Epithelial cell of prostate (primary cell): ENCODE data around the gene CCDC112.
"Not testable (repeated sequence)": the region's sequence is repeated elsewhere in the genome, so short reads cannot be mapped to it uniquely, and the experiment has no call there.

ENCODE experiments used
- DNase-seq: peaks from one replicate; pipeline ENCODE4 v3.0.0-alpha.2; 2011; ENCODE audit warnings: low read depth, low spot score
- H3K27ac ChIP-seq: fragments of 450-650 bp; 2 replicates; pipeline ENCODE4 v1.5.1; 2017; ENCODE audit warnings: mild to moderate bottlenecking

The CCDC112 gene

DNA sequence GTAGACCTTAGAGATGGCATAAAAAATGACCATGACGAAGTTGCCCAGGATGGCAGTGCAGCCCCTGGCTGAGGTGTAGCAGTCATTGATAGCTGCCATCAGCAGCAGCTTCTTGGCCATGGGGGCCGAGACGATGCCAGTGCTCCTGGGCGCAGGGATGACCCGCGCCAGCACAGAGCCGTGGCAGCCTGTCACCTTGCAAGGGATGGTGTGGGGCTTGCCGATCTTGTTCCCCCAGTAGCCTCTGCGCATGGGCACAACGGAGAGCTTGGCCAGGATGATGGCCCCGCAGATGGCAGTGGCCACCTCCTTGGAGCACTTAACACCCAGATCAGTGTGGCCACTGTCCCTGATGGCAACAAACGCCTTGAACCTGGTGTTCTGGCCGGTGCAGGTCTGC is 31.7 kb downstream of the CCDC112 start:
- no peak for DNase-seq
- no peak overlapping the region for H3K27ac ChIP-seq

DNA sequence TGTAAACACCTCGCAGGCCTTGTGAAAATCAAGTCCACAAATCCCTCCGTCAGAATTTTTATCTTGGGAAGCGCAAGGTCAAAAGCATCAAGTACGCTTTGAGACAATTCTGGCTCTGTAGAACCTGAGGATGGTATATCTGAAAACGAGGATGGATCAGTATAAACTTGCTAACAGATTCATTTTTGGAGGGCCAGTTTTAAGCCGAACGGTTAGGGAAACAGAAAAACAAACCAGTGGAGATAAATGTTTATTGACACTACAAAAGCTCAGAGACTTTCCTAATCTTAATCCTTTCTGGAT is 33.4 kb downstream of the CCDC112 start:
- DNase-seq = no peak
- H3K27ac ChIP-seq = peak overlapping the region; percentile 89

DNA sequence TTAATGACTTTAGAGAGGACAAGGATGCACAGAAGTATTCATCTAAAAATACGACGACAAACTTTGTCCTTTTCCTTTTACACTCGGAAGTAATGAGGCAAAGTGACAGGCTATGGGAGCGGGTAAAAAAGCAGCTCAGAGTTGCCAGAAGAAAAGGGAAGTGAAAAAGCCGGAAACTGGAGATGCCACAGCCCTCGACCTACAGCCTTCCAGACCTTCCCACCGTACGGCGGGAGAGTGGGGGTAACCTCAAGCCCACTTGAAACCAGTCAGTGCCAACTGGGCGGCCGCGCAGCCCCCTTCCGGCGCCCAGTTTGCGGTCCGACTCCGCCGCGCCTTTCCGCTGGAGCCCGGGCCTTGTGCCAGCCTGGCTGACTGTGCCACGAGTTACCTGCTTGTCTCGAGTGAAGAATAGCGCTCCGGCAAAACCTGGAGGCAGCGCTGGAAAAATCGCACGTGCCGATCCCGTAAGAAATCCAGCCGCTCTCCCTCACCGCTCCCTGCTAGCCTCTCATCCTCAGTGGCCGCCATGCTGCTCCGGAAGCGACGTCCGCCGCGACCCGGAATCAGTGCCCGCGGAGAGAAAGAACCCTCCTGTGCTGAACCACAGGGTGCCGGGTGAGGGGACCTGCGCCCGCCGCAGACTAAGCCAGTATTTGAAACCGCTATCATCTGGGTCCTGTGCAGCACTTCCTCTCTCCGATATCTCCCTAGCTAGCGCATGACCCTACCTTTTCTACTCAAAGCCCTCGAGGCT is 34.0 kb downstream of the CCDC112 start, which contains the start of gene PGGT1B:
Gene PGGT1B, minus strand, starts transcription at position 557 of the 757 bp plus-strand sequence. Its CDS starts 26 bp downstream, at position 531.
- peak within 1 kb of the TSS; percentile 89 for H3K27ac ChIP-seq
- no peak for DNase-seq

DNA sequence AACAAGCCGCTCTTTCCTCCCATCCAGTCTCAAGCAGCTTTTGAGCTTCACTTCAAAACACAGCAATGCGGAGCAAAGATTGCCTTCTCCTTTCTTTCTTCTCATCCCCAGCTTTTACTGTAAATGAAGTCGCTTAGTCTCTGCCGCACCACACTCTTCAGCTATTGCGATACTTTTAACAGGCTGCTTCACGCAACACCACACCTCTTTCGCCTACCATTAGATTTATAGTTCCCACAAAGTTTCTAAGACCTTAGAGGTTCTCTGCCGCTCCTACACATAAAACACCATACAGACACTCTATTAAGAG is 34.5 kb downstream of the CCDC112 start:
- H3K27ac ChIP-seq = peak overlapping the region; percentile 89
- DNase-seq = no peak

DNA sequence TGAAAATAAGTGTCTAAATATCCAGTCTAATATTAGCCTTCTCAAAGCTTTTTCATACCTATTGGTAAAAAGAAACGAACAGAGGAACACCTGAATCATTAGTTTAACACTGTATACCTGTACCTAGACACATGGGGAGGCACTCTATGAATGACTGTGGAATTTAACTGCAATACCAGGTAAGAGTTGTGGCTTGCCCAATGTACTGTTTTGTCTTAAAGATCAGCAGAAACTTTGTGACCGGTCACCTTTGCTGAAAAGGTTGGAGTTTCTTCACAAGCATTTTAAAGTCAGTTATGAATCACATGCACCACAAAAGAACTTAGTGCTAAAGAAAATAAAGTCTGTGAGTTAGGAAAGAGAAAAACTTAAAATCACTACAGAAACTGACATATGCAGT is 36.2 kb downstream of the CCDC112 start:
- peak overlapping the region; percentile 48 for H3K27ac ChIP-seq
- no peak for DNase-seq

DNA sequence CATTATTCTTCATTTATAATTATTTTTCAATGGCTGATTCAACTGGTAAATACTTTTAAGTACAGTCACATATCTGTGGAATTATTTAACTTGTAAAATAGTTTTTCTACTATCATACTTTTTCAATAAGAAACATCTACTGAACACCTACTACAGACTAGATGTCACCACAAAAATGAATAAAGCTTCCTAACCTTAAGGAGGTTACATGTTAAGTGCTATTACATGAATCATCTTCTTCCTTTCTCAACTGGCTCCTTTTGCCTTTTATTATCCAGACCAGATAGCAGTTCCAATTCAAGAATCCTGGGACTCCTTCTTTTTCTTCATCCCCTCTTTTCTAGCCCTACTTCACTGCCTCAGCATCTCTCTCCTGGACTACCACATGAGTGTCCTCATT is 38.5 kb downstream of the CCDC112 start:
- H3K27ac ChIP-seq = no peak overlapping the region
- no peak for DNase-seq

DNA sequence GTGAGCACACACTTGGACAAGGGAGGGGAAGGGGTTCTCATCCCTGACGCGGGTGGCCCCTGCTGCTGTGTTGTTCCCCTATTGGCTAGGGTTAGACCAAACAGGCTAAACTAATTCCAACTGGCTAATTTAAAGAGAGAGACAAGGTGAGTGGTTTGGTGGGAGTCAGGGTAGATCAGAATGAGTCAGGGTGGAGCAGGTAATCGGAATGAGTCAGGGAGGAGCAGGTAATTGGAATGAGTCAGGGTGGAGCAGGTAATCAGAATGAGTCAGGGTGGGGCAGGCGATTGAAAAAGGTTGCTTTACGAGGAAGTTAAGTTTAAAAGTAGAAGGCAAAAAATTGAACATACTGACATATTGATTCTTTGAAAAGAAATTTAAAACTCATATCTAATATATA is 47.1 kb downstream of the CCDC112 start:
- not testable (repeated sequence) for DNase-seq
- peak overlapping the region; percentile 16 for H3K27ac ChIP-seq

DNA sequence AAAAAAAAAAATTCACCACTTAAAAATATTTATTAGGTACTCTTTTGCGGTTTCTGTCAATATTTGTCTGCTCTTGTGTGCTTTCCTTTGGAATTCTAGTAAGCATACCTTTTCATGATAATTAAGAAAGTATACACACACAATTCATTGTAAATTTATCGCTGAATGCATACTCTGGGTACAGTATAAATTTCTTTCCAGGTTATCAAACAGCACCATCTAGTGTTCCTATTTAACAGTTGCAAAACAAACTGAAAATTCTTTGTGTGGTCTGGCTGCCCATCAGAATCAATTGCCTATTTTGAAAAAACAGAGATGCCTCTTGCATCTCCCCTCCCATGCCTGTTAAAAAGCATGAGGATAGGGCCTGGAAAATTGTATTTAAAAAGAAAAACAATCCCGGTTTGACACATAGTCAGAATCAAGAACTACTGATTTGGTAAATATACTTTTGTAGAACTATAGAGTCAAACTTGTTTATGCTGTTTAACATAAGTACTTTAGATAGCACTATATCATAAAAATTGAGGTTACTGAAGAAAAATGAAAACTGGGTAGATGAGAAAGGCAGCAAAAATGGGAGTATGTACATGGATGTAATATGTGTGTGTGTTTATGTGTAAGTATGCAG is 50.0 kb downstream of the CCDC112 start:
- no peak overlapping the region for H3K27ac ChIP-seq
- no peak for DNase-seq

DNA sequence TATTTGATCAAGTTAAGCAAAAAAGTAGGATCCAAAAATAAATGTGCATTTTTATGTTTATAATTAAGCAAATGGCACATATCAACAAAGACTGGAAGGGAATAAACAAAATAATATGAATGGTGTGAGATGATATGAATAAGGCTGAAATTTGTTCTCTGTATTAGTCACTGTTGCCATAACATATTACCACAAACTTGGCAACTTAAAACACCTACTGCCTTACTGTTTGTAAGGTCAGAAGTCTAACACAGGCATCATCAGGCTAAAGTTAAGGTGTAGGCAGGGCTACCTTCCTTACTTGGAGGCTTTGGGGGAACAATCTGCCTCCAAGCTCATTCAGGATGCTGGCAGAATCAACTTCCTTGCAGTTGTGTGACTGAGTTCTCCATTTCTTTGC is 53.0 kb downstream of the CCDC112 start:
- H3K27ac ChIP-seq = no peak overlapping the region

DNA sequence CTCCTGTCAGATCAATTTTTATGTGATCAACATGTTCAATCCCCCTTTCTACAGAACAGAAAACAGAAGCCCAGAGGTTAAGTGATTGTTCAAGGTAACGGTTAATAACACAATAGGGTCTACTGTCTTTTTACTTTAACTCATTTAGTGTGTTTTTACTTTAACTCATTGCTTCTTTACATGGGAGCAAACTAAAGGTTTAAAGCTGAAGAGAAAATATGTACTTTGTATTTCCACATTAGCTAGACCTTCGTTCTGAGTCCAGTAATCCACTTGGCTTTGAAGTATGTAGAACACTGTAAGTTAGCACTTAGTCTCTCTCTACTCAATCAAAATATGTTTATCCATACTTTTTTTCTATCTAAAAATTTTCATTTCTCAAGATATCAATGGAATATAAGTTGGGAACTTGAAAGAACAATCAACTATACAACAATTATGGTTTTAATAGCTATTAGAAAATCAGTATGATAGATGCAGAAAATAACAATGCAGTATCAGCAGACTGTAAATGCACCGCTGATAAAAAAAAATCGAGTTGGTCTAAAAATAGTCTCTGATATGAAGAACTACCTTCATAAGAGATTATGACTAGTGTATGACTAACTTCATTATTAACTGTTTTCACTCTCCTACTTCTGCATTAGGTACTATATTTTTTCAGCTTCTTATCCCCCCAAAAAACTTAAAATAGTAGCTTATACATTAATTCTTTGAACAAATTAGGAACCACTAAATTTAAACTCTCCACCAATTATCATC is 54.4 kb downstream of the CCDC112 start:
- no peak overlapping the region for H3K27ac ChIP-seq
- DNase-seq = no peak

More for the DNA sequence above, 53.0 kb downstream of the CCDC112 start:
- no peak for DNase-seq

DNA sequence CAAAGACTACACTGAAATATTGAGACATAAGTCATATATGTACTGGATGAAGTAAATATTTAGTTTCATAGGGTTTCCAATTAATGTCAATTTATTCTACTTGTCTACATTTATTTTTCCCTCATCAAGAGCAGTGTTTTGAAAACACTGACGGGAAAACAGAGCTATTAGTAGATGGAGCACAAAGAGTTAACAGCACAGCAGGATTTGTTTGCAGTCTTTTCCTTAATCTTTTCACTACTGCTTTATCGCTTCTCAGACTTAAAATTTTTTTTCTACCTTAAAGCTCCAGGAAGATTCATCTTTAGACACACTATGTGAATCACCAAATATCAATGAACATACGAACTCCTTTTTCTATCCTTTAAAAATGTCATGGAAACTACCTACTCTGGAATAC is 59.4 kb downstream of the CCDC112 start:
- no peak for DNase-seq
- H3K27ac ChIP-seq = no peak overlapping the region

DNA sequence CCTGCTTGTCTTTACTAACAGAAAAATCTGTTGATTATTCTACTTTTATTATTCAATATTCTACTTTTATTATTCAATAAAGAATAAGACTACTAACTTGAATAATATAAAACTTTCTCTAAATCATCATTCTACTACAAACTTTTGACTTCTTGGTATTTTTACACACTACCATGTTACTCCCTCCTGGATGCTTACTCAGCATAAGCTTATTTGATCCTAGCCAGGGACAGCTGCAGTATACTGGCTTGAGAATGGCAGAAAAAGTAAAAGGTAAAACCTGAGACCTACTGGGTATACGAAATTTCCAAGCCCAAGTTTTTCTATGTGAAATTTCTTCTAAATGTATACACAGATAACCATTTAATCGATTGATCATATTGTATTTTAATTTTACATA is 59.9 kb downstream of the CCDC112 start:
- no peak overlapping the region for H3K27ac ChIP-seq
- DNase-seq = no peak

DNA sequence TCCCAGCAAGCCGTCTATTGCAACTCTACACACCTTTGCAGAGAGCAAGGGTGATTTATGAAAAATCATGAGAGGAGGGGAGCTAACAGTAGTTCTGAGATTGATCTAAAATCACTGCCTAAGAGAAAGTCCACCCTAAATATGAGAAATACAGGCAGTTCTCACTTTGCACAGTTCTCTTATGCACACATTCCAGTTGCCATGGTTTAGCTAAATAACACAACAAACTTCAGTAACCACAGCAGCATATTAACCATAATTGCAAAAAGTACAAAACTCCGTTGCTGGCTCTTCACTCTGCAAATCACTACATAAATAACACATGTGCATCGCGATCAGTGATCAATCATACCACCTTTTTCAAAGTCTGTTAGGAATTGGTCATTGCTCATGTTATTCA is 64.9 kb downstream of the CCDC112 start:
- no peak for DNase-seq
- H3K27ac ChIP-seq = no peak overlapping the region

DNA sequence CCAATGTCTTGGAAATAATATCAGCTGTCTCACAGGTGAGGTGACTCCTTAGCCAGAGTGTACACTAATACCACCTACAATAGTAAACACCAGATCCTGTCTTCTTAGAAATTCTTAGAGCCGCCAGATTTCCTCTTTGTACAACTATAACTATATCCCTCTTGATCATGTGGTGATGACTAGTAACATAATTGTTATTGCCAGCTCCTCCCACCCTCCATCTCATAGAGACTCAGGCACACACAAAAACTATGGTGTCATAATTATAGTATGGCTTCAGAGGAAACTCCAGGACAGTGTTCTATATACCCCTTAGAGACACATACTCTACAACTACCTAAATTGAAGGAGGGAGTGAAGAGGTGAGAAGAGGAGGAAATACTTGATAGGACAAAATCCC is 66.8 kb downstream of the CCDC112 start:
- H3K27ac ChIP-seq = no peak overlapping the region
- DNase-seq = no peak

DNA sequence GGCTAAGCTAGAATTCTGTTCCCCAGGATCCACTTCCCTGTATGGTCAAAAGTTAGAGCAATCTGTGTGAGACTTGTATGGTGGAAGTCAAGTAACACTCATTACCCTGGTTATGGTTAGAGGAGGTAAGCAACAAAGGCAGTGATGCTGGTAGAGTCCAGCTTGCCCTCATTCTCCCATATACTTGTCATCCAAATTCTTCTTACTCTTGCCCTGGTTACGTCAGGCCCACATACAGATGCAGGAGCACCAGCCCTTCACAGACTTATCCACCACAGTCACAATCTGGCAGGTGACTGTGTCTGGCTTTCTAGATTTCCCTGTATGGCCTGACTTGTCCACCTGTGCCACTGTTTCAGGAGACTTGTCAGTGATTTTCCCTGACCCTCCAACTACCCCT is 69.2 kb downstream of the CCDC112 start:
- no peak overlapping the region for H3K27ac ChIP-seq
- DNase-seq = no peak
